ENCODE measurements around the gene EN1. TPM values are rescaled to one million over a fixed set of nuclear protein-coding genes. Genes with fewer than 3 reads are reported as not detected.

EN1 gene
- total RNA-seq, 2 experiments from 2014 or later: not detected

DNA sequence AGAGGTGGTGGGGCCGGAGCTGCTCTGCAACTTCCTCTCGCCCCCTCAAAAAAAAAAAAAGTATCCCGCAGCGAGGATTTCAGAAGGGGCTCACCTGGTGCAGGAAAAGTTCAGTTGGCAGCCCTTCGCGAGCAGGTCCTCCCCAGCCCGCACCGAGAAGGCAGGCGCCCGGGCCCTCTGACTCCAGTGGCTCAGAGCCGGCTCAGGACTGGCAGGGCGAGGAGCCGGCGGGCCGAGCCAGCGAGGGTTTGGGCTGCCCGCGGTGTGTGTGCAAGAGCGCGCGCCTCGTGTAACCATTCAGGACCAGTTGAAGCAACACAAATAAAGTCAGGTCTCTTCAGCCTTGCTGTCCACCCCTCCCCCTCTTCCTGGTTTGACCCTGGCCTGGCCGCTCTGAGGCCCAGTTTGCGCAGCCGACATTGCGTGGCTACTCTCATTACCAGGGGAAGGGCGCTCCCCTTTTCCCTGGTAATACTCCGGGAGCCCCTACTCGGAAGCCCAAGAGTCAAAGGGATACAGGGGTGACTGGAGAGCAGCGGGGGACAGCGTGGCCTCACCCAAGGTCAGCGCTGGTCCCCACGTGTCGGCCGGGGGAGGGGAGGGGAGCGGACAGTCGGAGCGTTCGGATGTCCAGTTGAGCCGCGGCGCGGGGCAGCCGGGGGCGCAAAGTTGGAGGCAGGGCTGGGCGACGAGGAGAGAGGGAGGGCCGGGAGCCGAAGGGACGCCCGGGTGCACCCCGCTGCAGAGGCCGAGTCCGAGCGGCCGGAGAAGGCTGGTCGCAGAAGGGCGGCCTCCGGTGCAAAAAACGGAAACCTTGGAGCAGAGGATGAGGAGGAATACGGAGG is 12.3 kb downstream of the EN1 start:
- no peaks in the 10 kb centered on the region for H3K9me2 ChIP-seq (ENCODE audit: insufficient read depth, low read length)
- no peaks in the 10 kb centered on the region for H4K20me1 ChIP-seq (ENCODE audit: insufficient read depth, low read length)
- H3K4me1 ChIP-seq (ENCODE audit: insufficient read depth, low read length, poor library complexity, severe bottlenecking): no peaks in the 10 kb centered on the region
- no peaks in the 10 kb centered on the region for H3K9me3 ChIP-seq (ENCODE audit: low read length)
- H3K79me2 ChIP-seq (ENCODE audit: insufficient read depth, low read depth, low read length): no peaks in the 10 kb centered on the region
- CTCF ChIA-PET (ENCODE audit: unreplicated experiment): no interaction called here
- H3K4me3 ChIP-seq (ENCODE audit: low read depth, low read length, poor library complexity, severe bottlenecking): no peak overlapping the region
- no TSS peak for BruUV-seq (replicated peaks)
- no peak overlapping the region for H3K4me2 ChIP-seq (ENCODE audit: low read length)
- H2AFZ ChIP-seq (ENCODE audit: low read length): no peak overlapping the region
- intact Hi-C loops (cut with micrococcal nuclease; ENCODE audit: unreplicated experiment): no loop called here
- TF ChIP-seq, protein P1, sequence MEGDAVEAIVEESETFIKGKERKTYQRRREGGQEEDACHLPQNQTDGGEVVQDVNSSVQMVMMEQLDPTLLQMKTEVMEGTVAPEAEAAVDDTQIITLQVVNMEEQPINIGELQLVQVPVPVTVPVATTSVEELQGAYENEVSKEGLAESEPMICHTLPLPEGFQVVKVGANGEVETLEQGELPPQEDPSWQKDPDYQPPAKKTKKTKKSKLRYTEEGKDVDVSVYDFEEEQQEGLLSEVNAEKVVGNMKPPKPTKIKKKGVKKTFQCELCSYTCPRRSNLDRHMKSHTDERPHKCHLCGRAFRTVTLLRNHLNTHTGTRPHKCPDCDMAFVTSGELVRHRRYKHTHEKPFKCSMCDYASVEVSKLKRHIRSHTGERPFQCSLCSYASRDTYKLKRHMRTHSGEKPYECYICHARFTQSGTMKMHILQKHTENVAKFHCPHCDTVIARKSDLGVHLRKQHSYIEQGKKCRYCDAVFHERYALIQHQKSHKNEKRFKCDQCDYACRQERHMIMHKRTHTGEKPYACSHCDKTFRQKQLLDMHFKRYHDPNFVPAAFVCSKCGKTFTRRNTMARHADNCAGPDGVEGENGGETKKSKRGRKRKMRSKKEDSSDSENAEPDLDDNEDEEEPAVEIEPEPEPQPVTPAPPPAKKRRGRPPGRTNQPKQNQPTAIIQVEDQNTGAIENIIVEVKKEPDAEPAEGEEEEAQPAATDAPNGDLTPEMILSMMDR (conservative IDR thresholded peaks at IDR 0.05; ENCODE audit: low read length): no peak
- TF ChIP-seq EZH2phosphoT487 (IDR thresholded peaks at IDR 0.05; ENCODE audit: borderline replicate concordance, low read depth, low read length): no peak
- no peaks in the 10 kb centered on the region for H3K36me3 ChIP-seq (ENCODE audit: insufficient read depth, low read length)
- POLR2A ChIA-PET: no interaction called here
- no peak overlapping the region for H3K27ac ChIP-seq (ENCODE audit: low read depth, low read length, poor library complexity, severe bottlenecking)
- DNase-seq (ENCODE audit: low spot score): no peak

DNA sequence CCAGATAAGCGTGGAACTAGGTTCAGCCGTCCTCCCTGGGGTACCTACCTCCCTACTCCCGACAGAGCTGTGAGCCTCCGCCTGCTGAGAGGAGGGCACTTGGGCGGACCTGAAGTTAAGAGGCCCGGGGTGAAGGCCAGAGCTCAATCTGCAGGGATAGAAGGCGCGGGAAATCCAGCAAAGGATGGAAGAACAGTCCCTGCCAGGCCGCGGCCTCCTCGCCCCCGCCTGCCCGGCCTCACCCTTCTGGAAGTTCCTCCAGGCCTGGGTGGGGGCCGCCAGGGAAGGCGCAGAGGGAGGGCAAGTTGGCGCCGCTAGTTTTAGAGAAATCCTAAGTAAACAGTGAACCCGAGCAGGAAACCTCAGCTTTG is 13.0 kb downstream of the EN1 start:
- intact Hi-C loops (cut with micrococcal nuclease; ENCODE audit: unreplicated experiment): no loop called here
- no peaks in the 10 kb centered on the region for H3K9me2 ChIP-seq (ENCODE audit: insufficient read depth, low read length)
- H3K27ac ChIP-seq (ENCODE audit: low read depth, low read length, poor library complexity, severe bottlenecking): no peak overlapping the region
- no peak overlapping the region for H3K4me2 ChIP-seq (ENCODE audit: low read length)
- POLR2A ChIA-PET: no interaction called here
- no peaks in the 10 kb centered on the region for H3K9me3 ChIP-seq (ENCODE audit: low read length)
- no peaks in the 10 kb centered on the region for H4K20me1 ChIP-seq (ENCODE audit: insufficient read depth, low read length)
- H2AFZ ChIP-seq (ENCODE audit: low read length): no peak overlapping the region
- no peaks in the 10 kb centered on the region for H3K4me1 ChIP-seq (ENCODE audit: insufficient read depth, low read length, poor library complexity, severe bottlenecking)
- DNase-seq (ENCODE audit: low spot score): no peak
- no peaks in the 10 kb centered on the region for H3K79me2 ChIP-seq (ENCODE audit: insufficient read depth, low read depth, low read length)
- BruUV-seq (replicated peaks): no TSS peak
- no peaks in the 10 kb centered on the region for H3K36me3 ChIP-seq (ENCODE audit: insufficient read depth, low read length)
- H3K4me3 ChIP-seq (ENCODE audit: low read depth, low read length, poor library complexity, severe bottlenecking): no peak overlapping the region
- TF ChIP-seq EZH2phosphoT487 (IDR thresholded peaks at IDR 0.05; ENCODE audit: borderline replicate concordance, low read depth, low read length): no peak
- TF ChIP-seq, protein P1 (conservative IDR thresholded peaks at IDR 0.05; ENCODE audit: low read length): no peak
- CTCF ChIA-PET (ENCODE audit: unreplicated experiment): no interaction called here

DNA sequence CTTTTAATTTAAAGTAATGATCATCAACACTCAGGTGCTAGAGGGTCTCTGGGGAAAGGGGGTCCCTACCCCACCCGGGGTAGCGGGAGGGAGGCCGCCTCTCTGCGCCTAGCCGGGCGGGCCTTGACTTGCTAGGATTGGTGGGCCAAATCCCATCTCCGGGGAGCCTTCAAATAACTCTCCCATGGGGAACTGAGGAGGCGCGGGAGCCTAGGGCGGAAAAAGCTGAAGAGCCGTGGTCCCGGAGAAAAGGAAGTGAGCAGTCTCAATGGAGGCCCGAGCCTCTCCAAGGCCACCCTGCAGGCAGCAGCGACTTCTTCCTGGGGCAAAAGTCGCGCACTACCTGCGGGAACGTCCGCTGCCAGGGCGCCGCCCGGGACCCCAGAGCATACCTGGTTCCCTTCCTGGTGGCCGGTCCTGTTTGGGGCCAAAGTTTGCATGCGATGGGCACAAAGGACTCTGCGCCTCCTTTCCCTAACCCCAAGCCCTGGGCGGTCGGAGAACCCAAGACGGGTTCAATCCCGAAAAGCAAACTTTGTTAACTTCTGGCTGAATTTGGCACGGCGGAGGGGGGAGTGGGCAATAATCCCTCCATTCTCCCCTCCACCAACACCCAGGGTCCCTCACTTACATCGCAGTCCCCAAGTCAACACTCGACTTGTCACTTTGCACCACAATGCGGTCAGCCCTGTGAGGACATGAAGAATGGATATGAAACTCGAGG is 13.6 kb downstream of the EN1 start:
- CTCF ChIA-PET (ENCODE audit: unreplicated experiment): no interaction called here
- intact Hi-C loops (cut with micrococcal nuclease; ENCODE audit: unreplicated experiment): no loop called here
- no peak for TF ChIP-seq EZH2phosphoT487 (IDR thresholded peaks at IDR 0.05; ENCODE audit: borderline replicate concordance, low read depth, low read length)
- TF ChIP-seq, protein P1 (conservative IDR thresholded peaks at IDR 0.05; ENCODE audit: low read length): no peak

More for the DNA sequence above, 13.6 kb downstream of the EN1 start:
- BruUV-seq (replicated peaks): no TSS peak
- POLR2A ChIA-PET: no interaction called here
- no peak overlapping the region for H3K4me2 ChIP-seq (ENCODE audit: low read length)
- no peaks in the 10 kb centered on the region for H3K79me2 ChIP-seq (ENCODE audit: insufficient read depth, low read depth, low read length)
- no peaks in the 10 kb centered on the region for H3K9me2 ChIP-seq (ENCODE audit: insufficient read depth, low read length)
- no peak overlapping the region for H3K27ac ChIP-seq (ENCODE audit: low read depth, low read length, poor library complexity, severe bottlenecking)
- no peaks in the 10 kb centered on the region for H4K20me1 ChIP-seq (ENCODE audit: insufficient read depth, low read length)
- no peak for DNase-seq (ENCODE audit: low spot score)
- no peak overlapping the region for H2AFZ ChIP-seq (ENCODE audit: low read length)
- no peak overlapping the region for H3K4me3 ChIP-seq (ENCODE audit: low read depth, low read length, poor library complexity, severe bottlenecking)
- no peaks in the 10 kb centered on the region for H3K9me3 ChIP-seq (ENCODE audit: low read length)
- no peaks in the 10 kb centered on the region for H3K4me1 ChIP-seq (ENCODE audit: insufficient read depth, low read length, poor library complexity, severe bottlenecking)
- no peaks in the 10 kb centered on the region for H3K36me3 ChIP-seq (ENCODE audit: insufficient read depth, low read length)

Measured in OCI-LY7 (cell line).